ENCODE data around the gene MCM9.

- TF ChIP-seq CTCF (IDR thresholded peaks at IDR 0.05; ENCODE audit: low read depth, low read length, poor library complexity, severe bottlenecking) (peak; percentile 90), EZH2phosphoT487 (IDR thresholded peaks at IDR 0.05; ENCODE audit: borderline replicate concordance, low read length) (no peak)
Observed at GRCh38 chr6:118800394-118801071, 134.4 kb downstream of the MCM9 start.
